ENCODE measurements around the gene PCBP3.

DNA sequence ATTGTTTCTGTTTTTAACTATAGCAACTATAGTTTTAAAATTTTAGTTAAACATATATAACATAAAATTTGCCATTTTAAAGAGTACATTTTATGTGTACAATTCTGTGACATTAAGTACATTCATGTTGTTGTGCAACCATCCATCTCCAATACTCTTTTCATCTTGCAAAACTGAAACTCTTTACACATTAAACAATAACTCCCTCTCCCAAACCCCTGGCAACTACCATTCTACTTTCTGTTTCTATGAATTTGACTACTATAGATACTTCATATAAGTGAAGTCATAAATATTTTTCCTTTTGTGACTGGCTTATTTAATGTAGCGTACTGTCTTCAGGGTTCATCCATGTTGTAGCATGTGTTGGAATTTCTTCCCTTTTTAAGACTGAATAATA lies 25.9 kb downstream of the PCBP3 start:
- no peak for TF ChIP-seq POLR2A (IDR thresholded peaks at IDR 0.05)
- TF ChIP-seq, protein P1, sequence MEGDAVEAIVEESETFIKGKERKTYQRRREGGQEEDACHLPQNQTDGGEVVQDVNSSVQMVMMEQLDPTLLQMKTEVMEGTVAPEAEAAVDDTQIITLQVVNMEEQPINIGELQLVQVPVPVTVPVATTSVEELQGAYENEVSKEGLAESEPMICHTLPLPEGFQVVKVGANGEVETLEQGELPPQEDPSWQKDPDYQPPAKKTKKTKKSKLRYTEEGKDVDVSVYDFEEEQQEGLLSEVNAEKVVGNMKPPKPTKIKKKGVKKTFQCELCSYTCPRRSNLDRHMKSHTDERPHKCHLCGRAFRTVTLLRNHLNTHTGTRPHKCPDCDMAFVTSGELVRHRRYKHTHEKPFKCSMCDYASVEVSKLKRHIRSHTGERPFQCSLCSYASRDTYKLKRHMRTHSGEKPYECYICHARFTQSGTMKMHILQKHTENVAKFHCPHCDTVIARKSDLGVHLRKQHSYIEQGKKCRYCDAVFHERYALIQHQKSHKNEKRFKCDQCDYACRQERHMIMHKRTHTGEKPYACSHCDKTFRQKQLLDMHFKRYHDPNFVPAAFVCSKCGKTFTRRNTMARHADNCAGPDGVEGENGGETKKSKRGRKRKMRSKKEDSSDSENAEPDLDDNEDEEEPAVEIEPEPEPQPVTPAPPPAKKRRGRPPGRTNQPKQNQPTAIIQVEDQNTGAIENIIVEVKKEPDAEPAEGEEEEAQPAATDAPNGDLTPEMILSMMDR (IDR thresholded peaks at IDR 0.05), result no peak
